ENCODE results near the gene PEX10.
A peak's percentile ranks its signal among the peaks of the same experiment; 100 is the strongest.

The PEX10 gene

GRCh38 chr1:2391931-2392509 lies 20.3 kb downstream of the PEX10 start:
- no peak for DNase-seq (ENCODE audit: low read depth)
- TF ChIP-seq, protein P1, sequence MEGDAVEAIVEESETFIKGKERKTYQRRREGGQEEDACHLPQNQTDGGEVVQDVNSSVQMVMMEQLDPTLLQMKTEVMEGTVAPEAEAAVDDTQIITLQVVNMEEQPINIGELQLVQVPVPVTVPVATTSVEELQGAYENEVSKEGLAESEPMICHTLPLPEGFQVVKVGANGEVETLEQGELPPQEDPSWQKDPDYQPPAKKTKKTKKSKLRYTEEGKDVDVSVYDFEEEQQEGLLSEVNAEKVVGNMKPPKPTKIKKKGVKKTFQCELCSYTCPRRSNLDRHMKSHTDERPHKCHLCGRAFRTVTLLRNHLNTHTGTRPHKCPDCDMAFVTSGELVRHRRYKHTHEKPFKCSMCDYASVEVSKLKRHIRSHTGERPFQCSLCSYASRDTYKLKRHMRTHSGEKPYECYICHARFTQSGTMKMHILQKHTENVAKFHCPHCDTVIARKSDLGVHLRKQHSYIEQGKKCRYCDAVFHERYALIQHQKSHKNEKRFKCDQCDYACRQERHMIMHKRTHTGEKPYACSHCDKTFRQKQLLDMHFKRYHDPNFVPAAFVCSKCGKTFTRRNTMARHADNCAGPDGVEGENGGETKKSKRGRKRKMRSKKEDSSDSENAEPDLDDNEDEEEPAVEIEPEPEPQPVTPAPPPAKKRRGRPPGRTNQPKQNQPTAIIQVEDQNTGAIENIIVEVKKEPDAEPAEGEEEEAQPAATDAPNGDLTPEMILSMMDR (IDR thresholded peaks at IDR 0.05; ENCODE audit: control insufficient read depth, extremely low read depth, insufficient read depth) = no peak
- H3K4me3 ChIP-seq (ENCODE audit: low read depth, low read length) = peak overlapping the region; percentile 98

GRCh38 chr1:2391041-2391930 lies 21.1 kb downstream of the PEX10 start, which contains the start of the genes MORN1 and RER1:
Gene MORN1 (minus strand): TSS chr1:2391554. CDS start chr1:2391533, 21 bp downstream.
Gene RER1 (plus strand): TSS chr1:2391841. CDS start chr1:2395791, 3,950 bp downstream.
- TF ChIP-seq, protein P1 (IDR thresholded peaks at IDR 0.05; ENCODE audit: control insufficient read depth, extremely low read depth, insufficient read depth) = no peak
- peak within 1 kb of the TSS; percentile 98 for H3K4me3 ChIP-seq (ENCODE audit: low read depth, low read length)
- peak; percentile 95 for DNase-seq (ENCODE audit: low read depth)

DNA sequence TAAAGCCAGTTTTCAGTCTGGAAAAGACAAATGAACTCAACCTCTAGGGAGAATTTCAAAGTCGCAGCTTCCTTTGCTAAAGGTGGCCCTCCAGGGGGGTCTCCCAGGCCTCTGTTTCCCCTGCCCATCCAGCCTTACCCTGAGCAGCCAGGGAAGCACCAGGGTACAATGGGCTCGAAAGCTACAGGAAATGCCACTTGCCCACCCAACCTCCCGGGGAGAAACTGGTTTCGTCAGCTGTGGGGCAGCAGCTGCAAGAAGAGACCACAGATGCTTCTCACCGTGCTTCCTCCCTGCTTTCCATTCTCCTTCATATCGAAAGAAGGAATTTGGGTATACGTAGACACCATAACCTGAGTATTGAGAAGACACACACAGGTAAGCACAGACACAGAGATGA lies 22.7 kb downstream of the PEX10 start:
- TF ChIP-seq, protein P1 (IDR thresholded peaks at IDR 0.05; ENCODE audit: control insufficient read depth, extremely low read depth, insufficient read depth) = no peak
- no peak for DNase-seq (ENCODE audit: low read depth)
- H3K4me3 ChIP-seq (ENCODE audit: low read depth, low read length) = no peak overlapping the region

- no peak for DNase-seq (ENCODE audit: low read depth)
- no peak overlapping the region for H3K4me3 ChIP-seq (ENCODE audit: low read depth, low read length)
- TF ChIP-seq, protein P1 (IDR thresholded peaks at IDR 0.05; ENCODE audit: control insufficient read depth, extremely low read depth, insufficient read depth) = no peak
These were observed 24.1 kb downstream of the PEX10 start for GRCh38 chr1:2388004-2388913.

GRCh38 chr1:2386636-2387611 lies 25.4 kb downstream of the PEX10 start:
- no peak overlapping the region for H3K4me3 ChIP-seq (ENCODE audit: low read depth, low read length)
- TF ChIP-seq, protein P1 (IDR thresholded peaks at IDR 0.05; ENCODE audit: control insufficient read depth, extremely low read depth, insufficient read depth) = no peak
- no peak for DNase-seq (ENCODE audit: low read depth)
